HepG2 (cell line): Measurements from ENCODE around the gene GPN2. TPM values are rescaled to one million over a fixed set of nuclear protein-coding genes. Genes with fewer than 3 reads are reported as not detected.
A peak's percentile ranks its signal among the peaks of the same experiment; 100 is the strongest.

ENCODE experiments used
- ATAC-seq: fragments of 200-7000 bp; cut with Tn5 transposase; 3 replicates; pipeline ENCODE4 v1.9.1; 2020; ENCODE audit warnings: mild to moderate bottlenecking, moderate library complexity
- BruUV-seq: library from RNA; stranded (reverse); fragments of 400-500 nt; replicated peaks from 2 replicates; lab custom pipeline; 2021; lab: Mats Ljungman, UMichigan
- CTCF ChIA-PET: fragments of 300-600 bp; formaldehyde crosslinking; extraction: SDS; loops from one replicate; lab custom pipeline; 2021; ENCODE audit warnings: low total read pairs, inconsistent platforms, low intra/inter-chr PET ratio; lab: Yijun Ruan, JAX
- POLR2A ChIA-PET: fragments of 350-600 bp; sonication (Branson Sonifier 250); formaldehyde crosslinking; loops from one replicate; lab custom pipeline; 2020; ENCODE audit warnings: antibody characterized with exemption, inconsistent platforms; lab: Yijun Ruan, JAX
- DNase-seq: peaks from one replicate; pipeline ENCODE4 v3.0.0-alpha.2; 2015; ENCODE audit warnings: low spot score
- FAIRE-seq: peaks from 3 replicates; lab custom pipeline; 2011; peaks lifted over from hg19 to GRCh38; lab: Jason Lieb, UNC
- H2AFZ ChIP-seq: one replicate; pipeline ENCODE4 v1.6.1; 2011; ENCODE audit warnings: low read length, inconsistent platforms
- H3K27ac ChIP-seq: fragments of 300-600 bp; 3 replicates; pipeline ENCODE4 v1.8.0; 2011; ENCODE audit warnings: mixed run types, mild to moderate bottlenecking, mixed read lengths, low read length, inconsistent platforms; ENCODE audit not compliant: insufficient read depth; ENCODE audit errors: extremely low read length
- H3K27me3 ChIP-seq, 2 experiments: fragments of 200-600 bp in 1 of 2; 2 replicates in 1 of 2; 3 replicates in 1 of 2; pipeline versions ENCODE4 v1.6.0 to v1.8.0; 2011; ENCODE audit warnings: low read length in 2 of 2, mild to moderate bottlenecking in 2 of 2, moderate library complexity in 2 of 2, inconsistent platforms in 1 of 2; ENCODE audit not compliant: insufficient read depth in 2 of 2, control insufficient read depth in 1 of 2
- H3K36me3 ChIP-seq, 2 experiments: fragments of 200-600 bp in 1 of 2; replicated peaks in 1 of 2; 2 replicates in 1 of 2; 3 replicates in 1 of 2; pipeline versions ENCODE4 v1.5.1 to v1.8.0; 2011; ENCODE audit warnings: low read length in 2 of 2, inconsistent platforms in 1 of 2; ENCODE audit not compliant: insufficient read depth in 2 of 2, control insufficient read depth in 1 of 2
- H3K4me1 ChIP-seq: 2 replicates; pipeline ENCODE4 v1.5.1; 2012; ENCODE audit warnings: low read length, inconsistent platforms; ENCODE audit not compliant: insufficient read depth
- H3K4me2 ChIP-seq: 2 replicates; pipeline ENCODE4 v1.6.0; 2011; ENCODE audit warnings: low read depth, low read length, inconsistent platforms
- H3K4me3 ChIP-seq, 3 experiments: fragments of 200-600 bp in 1 of 3; sonication (generic), shearing (Covaris generic) in 1 of 3; replicated peaks in 1 of 3; 2 replicates each; pipeline ENCODE4 v1.5.1; 2011 to 2016; ENCODE audit warnings: low read length in 3 of 3, inconsistent platforms in 2 of 3, low read depth in 2 of 3, mild to moderate bottlenecking in 2 of 3, control low read depth in 1 of 3, mixed read lengths in 1 of 3; ENCODE audit not compliant: insufficient read depth in 1 of 3
- H3K79me2 ChIP-seq: one replicate; pipeline ENCODE4 v1.6.1; 2011; ENCODE audit warnings: low read length, inconsistent platforms; ENCODE audit not compliant: insufficient read depth
- H3K9ac ChIP-seq: 2 replicates; pipeline ENCODE4 v1.6.0; 2011; ENCODE audit warnings: mild to moderate bottlenecking, low read depth, low read length, inconsistent platforms; ENCODE audit not compliant: insufficient read depth
- H3K9me3 ChIP-seq: 2 replicates; pipeline ENCODE4 v1.5.1; 2012; ENCODE audit warnings: mild to moderate bottlenecking, low read length
- H4K20me1 ChIP-seq: 2 replicates; pipeline ENCODE4 v1.6.0; 2011; ENCODE audit warnings: inconsistent platforms, mild to moderate bottlenecking, low read length, moderate library complexity; ENCODE audit not compliant: insufficient read depth
- ATF1 ChIP-seq: IDR thresholded peaks from 2 replicates; pipeline ENCODE4 v1.6.1; 2016; ENCODE audit warnings: mild to moderate bottlenecking, control low read depth
- RBM22 ChIP-seq: fragments of 200-400 bp; formaldehyde crosslinking; optimal IDR thresholded peaks from 2 replicates; pipeline ENCODE3; 2017; ENCODE audit warnings: mild to moderate bottlenecking, low read length, moderate library complexity
- SRSF4 ChIP-seq: fragments of 200-400 bp; formaldehyde crosslinking; IDR thresholded peaks from one replicate; pipeline ENCODE4 v1.6.1; 2018; ENCODE audit warnings: mild to moderate bottlenecking, low read depth, low read length, moderate library complexity; ENCODE audit not compliant: poor library complexity, severe bottlenecking
- ZNF224 ChIP-seq: sonication (generic); formaldehyde crosslinking; IDR thresholded peaks from 2 replicates; pipeline ENCODE4 v1.5.0; 2020; ENCODE audit warnings: mild to moderate bottlenecking, missing genetic modification reagents
- WGBS: methylation state at CpG from one replicate; pipeline ENCODE4 v1.1.6; 2017; ENCODE audit warnings: low lambda C conversion rate; 5-methylcytosine and 5-hydroxymethylcytosine counted together
- in situ Hi-C: cut with HindIII; loops from 2 replicates; pipeline ENCODE4 v1.10.0; 2017; ENCODE audit warnings: low pct_unique_long_range_greater_than_20kb; ENCODE audit not compliant: extremely low pct_ligation_motif_present
- intact Hi-C: fragments of 100-400 bp; cut with micrococcal nuclease; formaldehyde crosslinking; loops from one replicate; pipeline ENCODE4 v1.10.0; 2022; ENCODE audit not compliant: unreplicated experiment
- polyA plus RNA-seq, 8 experiments: library from polyadenylated mRNA; depleted of rRNA in 3 of 8; stranded (reverse) in 7 of 8; unstranded in 1 of 8; fragments of >200 nt; fragmentation: Illumina TruSeq in 4 of 8; extraction: Trizol in 4 of 8; gene quantifications; 2 replicates each; pipeline versions ENCODE4 v1.2.1 to v1.2.3, GENCODE V29; 2011 to 2016; ENCODE audit warnings: low read depth in 4 of 8, missing spikeins in 1 of 8, mixed read lengths in 1 of 8; ENCODE audit not compliant: insufficient read depth in 1 of 8
- total RNA-seq, 5 experiments: library from RNA; depleted of rRNA; stranded (reverse); fragments of >200 nt; fragmentation: Illumina TruSeq; extraction: Trizol; gene quantifications; 2 replicates each; pipeline ENCODE4 v1.2.3, GENCODE V29; 2016; ENCODE audit warnings: low read depth in 1 of 5
- TF ChIP-seq, protein P1 (sequence below): sonication (generic); formaldehyde crosslinking; IDR thresholded peaks from 2 replicates; pipeline ENCODE4 v1.5.0; 2020; ENCODE audit warnings: missing genetic modification reagents, mild to moderate bottlenecking, borderline replicate concordance
- TF ChIP-seq, protein P2 (sequence below): sonication (generic); formaldehyde crosslinking; IDR thresholded peaks from 2 replicates; pipeline ENCODE4 v1.9.0; 2021; ENCODE audit warnings: missing genetic modification reagents, borderline replicate concordance
- TF ChIP-seq, protein P3 (sequence below): IDR thresholded peaks from 2 replicates; pipeline ENCODE4 v1.6.1; 2016; ENCODE audit warnings: low read depth, missing genetic modification reagents, missing compliant biosample characterization

GPN2 gene
- total and polyA plus RNA-seq, 2 of the 13 experiments (the other 11 are each of a cell fraction or from before 2014, with no cell fraction given) = 19.3 to 38.9 TPM

DNA sequence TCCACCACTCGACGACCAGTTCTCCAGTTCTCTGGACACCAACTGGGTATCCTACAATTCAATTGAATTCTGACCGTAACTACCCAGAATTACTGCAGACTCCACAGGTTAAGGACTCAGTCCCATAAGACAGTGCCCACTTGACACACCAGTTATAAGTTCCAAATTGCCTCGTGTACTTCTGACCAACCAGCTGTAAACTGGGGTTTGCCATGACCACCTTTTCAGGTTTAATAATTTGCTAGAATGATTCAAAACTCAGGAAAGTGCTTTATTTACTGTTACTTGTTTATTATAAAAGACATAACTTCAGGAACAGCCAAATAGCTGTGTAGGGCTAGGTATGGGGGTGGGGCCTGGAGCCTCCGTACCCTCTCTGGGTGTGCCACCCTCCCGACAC lies 46.7 kb upstream of the GPN2 start:
- no peak for DNase-seq
- no peak overlapping the region for H3K4me2 ChIP-seq
- WGBS = 84% methylated on average over 6 of the region's 6 CpGs
- TF ChIP-seq, protein P1, sequence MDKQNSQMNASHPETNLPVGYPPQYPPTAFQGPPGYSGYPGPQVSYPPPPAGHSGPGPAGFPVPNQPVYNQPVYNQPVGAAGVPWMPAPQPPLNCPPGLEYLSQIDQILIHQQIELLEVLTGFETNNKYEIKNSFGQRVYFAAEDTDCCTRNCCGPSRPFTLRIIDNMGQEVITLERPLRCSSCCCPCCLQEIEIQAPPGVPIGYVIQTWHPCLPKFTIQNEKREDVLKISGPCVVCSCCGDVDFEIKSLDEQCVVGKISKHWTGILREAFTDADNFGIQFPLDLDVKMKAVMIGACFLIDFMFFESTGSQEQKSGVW = no peak
- no peak for TF ChIP-seq SRSF4
- TF ChIP-seq, protein P2, sequence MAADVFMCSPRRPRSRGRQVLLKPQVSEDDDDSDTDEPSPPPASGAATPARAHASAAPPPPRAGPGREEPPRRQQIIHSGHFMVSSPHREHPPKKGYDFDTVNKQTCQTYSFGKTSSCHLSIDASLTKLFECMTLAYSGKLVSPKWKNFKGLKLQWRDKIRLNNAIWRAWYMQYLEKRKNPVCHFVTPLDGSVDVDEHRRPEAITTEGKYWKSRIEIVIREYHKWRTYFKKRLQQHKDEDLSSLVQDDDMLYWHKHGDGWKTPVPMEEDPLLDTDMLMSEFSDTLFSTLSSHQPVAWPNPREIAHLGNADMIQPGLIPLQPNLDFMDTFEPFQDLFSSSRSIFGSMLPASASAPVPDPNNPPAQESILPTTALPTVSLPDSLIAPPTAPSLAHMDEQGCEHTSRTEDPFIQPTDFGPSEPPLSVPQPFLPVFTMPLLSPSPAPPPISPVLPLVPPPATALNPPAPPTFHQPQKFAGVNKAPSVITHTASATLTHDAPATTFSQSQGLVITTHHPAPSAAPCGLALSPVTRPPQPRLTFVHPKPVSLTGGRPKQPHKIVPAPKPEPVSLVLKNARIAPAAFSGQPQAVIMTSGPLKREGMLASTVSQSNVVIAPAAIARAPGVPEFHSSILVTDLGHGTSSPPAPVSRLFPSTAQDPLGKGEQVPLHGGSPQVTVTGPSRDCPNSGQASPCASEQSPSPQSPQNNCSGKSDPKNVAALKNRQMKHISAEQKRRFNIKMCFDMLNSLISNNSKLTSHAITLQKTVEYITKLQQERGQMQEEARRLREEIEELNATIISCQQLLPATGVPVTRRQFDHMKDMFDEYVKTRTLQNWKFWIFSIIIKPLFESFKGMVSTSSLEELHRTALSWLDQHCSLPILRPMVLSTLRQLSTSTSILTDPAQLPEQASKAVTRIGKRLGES (CRISPR knock-in tag) = no peak
- peak; percentile 45 for TF ChIP-seq RBM22
- TF ChIP-seq ATF1 = no peak
- TF ChIP-seq ZNF224 = no peak
- TF ChIP-seq, protein P3, sequence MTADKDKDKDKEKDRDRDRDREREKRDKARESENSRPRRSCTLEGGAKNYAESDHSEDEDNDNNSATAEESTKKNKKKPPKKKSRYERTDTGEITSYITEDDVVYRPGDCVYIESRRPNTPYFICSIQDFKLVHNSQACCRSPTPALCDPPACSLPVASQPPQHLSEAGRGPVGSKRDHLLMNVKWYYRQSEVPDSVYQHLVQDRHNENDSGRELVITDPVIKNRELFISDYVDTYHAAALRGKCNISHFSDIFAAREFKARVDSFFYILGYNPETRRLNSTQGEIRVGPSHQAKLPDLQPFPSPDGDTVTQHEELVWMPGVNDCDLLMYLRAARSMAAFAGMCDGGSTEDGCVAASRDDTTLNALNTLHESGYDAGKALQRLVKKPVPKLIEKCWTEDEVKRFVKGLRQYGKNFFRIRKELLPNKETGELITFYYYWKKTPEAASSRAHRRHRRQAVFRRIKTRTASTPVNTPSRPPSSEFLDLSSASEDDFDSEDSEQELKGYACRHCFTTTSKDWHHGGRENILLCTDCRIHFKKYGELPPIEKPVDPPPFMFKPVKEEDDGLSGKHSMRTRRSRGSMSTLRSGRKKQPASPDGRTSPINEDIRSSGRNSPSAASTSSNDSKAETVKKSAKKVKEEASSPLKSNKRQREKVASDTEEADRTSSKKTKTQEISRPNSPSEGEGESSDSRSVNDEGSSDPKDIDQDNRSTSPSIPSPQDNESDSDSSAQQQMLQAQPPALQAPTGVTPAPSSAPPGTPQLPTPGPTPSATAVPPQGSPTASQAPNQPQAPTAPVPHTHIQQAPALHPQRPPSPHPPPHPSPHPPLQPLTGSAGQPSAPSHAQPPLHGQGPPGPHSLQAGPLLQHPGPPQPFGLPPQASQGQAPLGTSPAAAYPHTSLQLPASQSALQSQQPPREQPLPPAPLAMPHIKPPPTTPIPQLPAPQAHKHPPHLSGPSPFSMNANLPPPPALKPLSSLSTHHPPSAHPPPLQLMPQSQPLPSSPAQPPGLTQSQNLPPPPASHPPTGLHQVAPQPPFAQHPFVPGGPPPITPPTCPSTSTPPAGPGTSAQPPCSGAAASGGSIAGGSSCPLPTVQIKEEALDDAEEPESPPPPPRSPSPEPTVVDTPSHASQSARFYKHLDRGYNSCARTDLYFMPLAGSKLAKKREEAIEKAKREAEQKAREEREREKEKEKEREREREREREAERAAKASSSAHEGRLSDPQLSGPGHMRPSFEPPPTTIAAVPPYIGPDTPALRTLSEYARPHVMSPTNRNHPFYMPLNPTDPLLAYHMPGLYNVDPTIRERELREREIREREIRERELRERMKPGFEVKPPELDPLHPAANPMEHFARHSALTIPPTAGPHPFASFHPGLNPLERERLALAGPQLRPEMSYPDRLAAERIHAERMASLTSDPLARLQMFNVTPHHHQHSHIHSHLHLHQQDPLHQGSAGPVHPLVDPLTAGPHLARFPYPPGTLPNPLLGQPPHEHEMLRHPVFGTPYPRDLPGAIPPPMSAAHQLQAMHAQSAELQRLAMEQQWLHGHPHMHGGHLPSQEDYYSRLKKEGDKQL (CRISPR knock-in tag) = no peak
- TF ChIP-seq, all 625 proteins: peak for 1
- no peak overlapping the region for H3K4me3 ChIP-seq
- H3K4me1 ChIP-seq = peaks cover 42% of the 10 kb centered on the region
- FAIRE-seq (no peak), ATAC-seq (no peak)
- H3K9me3 ChIP-seq = no peaks in the 10 kb centered on the region
- BruUV-seq = TSS peak; percentile 10
- peaks cover 16 to 55% of the 10 kb centered on the region in 2 experiments; a peak in 4 of 5 replicates for H3K36me3 ChIP-seq
- no peaks in the 10 kb centered on the region for H4K20me1 ChIP-seq
- H2AFZ ChIP-seq = no peak overlapping the region
- no peak overlapping the region for H3K9ac ChIP-seq
- H3K27ac ChIP-seq = peak overlapping the region; percentile 84
- ChIA-PET POLR2A (interaction anchor here (2.0 to 12.9 kb wide), 6 partner anchors 10 to 47 kb away, joined by 9 to 371 read pairs (median 18); partner anchors contain the start of genes GPATCH3, GPN2, KDF1 and NR0B2), CTCF (no interaction called here)
- in situ Hi-C loops (no loop called here), intact Hi-C loops (loop anchor here (5.0 kb wide), 1 partner anchor 35 kb away; the partner anchor contains the start of gene GPATCH3)
- no peaks in the 10 kb centered on the region for H3K27me3 ChIP-seq
- peaks cover 35% of the 10 kb centered on the region for H3K79me2 ChIP-seq
